Activated naive CD8-positive, alpha-beta T cell treated with anti-CD3 and anti-CD28 coated beads for 36 hours (primary cell): Measurements from ENCODE around the gene UBR2. TPM values are rescaled to one million over a fixed set of nuclear protein-coding genes. Genes with fewer than 3 reads are reported as not detected.
"Not testable (repeated sequence)": the region's sequence is repeated elsewhere in the genome, so short reads cannot be mapped to it uniquely, and the experiment has no call there.

Experiments
- DNase-seq: peaks from one replicate; pipeline ENCODE4 v3.0.0; 2021
- H3K27ac Mint-ChIP-seq: one replicate; pipeline ENCODE4 v1.8.0; 2022; ENCODE audit warnings: mild to moderate bottlenecking, moderate library complexity, mixed read lengths
- H3K27me3 Mint-ChIP-seq: one replicate; pipeline ENCODE4 v1.8.0; 2022; ENCODE audit warnings: mild to moderate bottlenecking, mixed read lengths
- H3K36me3 Mint-ChIP-seq: one replicate; pipeline ENCODE4 v1.8.0; 2021; ENCODE audit warnings: mild to moderate bottlenecking, mixed read lengths
- H3K4me1 Mint-ChIP-seq: one replicate; pipeline ENCODE4 v1.8.0; 2021; ENCODE audit warnings: mixed read lengths
- H3K4me3 Mint-ChIP-seq: one replicate; pipeline ENCODE4 v1.8.0; 2022; ENCODE audit warnings: mild to moderate bottlenecking, moderate library complexity, mixed read lengths
- H3K9me3 Mint-ChIP-seq: one replicate; pipeline ENCODE4 v1.8.0; 2022; ENCODE audit warnings: mixed read lengths
- total RNA-seq, 2 experiments: library from RNA; stranded (reverse); gene quantifications; one replicate each; pipeline ENCODE4 v1.2.3, GENCODE V29; 2021

The UBR2 gene
- total RNA-seq, 2 experiments from 2014 or later: 18.7 to 19.5 TPM

DNA sequence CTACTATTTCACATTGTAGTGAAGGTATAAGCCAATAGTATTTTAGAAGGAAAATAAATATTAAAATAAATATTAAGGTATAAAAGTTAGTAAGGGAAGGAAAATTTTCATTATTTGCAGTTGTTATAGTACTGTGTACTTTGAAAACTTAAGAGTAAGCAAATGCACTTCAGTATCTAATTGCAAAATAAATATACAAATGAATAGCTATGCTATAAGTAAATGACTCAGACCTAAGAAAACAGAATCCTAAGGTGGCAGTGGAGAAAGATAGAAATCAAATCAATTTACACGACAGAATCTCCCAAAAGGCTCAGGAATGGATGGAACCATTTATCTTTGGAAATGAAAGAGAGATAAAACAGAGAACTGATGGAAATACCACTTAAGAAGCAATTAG lies 24.7 kb upstream of the UBR2 start:
- H3K4me1 Mint-ChIP-seq: peaks cover 1% of the 10 kb centered on the region
- no peak for DNase-seq
- no peaks in the 10 kb centered on the region for H3K9me3 Mint-ChIP-seq

DNA sequence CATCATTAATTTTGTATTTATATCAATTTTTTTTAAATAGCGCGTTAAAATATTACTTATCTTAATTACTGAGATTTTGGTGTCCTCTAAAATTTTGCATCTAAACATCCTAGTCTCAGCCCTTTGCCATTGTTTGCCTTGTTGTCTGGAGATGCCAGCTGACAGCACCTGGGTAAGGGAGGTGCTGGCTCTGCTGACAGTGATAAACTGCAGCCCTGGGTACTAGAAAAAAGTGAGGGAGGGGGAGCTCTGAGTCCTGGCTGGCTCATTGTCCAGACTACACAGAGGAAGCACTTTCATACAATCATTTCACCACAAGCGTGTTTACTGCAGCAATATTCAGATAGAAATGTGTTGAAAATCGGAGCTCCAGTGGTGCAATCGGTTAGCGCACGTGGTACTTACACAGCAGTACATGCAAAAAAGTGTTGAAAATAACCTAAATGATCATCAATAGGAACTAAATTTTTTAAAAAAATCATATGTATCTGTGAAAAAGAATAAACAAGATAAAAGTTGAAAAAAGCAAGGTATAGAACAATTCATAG lies 18.5 kb upstream of the UBR2 start:
- H3K27me3 Mint-ChIP-seq: peaks cover 15% of the 10 kb centered on the region
- no peak for DNase-seq
- H3K4me3 Mint-ChIP-seq: no peak overlapping the region
- H3K27ac Mint-ChIP-seq: no peak overlapping the region
- no peaks in the 10 kb centered on the region for H3K36me3 Mint-ChIP-seq
- H3K9me3 Mint-ChIP-seq: no peaks in the 10 kb centered on the region
- peaks cover 11% of the 10 kb centered on the region for H3K4me1 Mint-ChIP-seq

More for the DNA sequence above, 24.7 kb upstream of the UBR2 start:
- Mint-ChIP-seq H3K27ac (no peak overlapping the region), H3K27me3 (peaks cover 4% of the 10 kb centered on the region), H3K4me3 (no peak overlapping the region), H3K36me3 (no peaks in the 10 kb centered on the region)

DNA sequence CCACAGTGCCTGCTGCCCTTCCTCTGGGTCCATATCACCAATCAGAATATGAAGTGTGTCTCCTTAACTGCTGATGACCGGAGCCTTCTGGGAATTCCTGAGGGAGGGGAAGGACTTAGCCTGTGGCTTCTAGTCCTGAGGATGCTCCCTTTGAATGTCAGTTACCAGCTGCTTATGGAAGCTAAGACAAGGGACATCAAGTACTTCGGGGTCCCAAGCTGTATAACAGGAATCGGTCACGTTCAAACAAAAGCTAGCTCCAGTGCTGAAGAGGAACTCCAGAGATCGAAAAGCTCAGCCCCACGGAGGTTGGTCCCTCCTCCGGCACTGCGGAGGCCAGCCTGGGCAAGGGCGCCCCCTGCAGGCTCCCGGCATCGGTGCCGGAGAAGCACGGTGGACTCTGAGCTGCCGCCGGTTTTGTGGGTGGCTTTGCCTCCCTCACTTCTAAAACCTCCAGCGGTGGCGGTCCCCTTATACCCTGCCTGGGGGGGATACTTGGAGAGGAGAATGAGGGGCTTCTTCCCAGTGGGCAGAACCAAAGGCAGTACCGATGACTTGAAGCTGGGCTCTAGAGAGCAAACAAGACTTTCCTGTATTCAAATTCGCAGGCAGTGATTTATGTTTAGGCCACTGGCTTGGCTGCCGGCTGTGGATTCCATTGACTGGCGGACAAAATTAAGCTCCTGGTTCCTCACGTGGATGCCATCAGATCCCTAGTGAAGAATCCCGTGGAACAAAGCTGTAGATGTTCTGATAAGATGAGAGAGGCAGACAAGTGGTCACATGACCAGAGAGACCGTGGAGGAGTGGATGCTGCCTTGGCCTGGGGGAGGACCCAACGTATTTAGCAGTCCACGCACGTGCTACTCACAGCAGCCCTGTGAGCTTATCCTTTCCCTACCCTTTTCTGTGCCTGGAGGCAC lies 16.2 kb upstream of the UBR2 start:
- H3K36me3 Mint-ChIP-seq: no peaks in the 10 kb centered on the region
- peak overlapping the region; percentile 54 for H3K27ac Mint-ChIP-seq
- peak; percentile 88 for DNase-seq
- H3K27me3 Mint-ChIP-seq: peaks cover 24% of the 10 kb centered on the region
- peak overlapping the region; percentile 67 for H3K4me3 Mint-ChIP-seq
- peaks cover 11% of the 10 kb centered on the region for H3K4me1 Mint-ChIP-seq
- no peaks in the 10 kb centered on the region for H3K9me3 Mint-ChIP-seq

DNA sequence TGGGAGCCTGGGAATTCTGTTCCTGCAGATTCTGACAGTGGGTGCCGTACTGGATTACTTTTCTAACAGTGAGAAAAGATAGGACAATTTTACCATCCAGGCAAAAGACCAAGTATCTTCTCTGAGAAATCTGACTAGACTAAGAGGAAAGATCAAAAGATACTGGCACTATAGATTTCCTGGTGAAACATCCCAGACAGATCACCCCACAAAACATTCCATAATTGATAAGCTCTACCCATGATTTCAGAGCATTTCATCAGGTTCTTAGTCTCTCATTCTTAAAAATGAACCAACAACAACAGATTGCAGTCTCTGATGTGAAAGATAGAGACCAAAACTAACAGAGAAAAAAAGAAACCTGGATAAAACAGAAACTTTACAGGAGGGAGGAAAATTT lies 13.6 kb upstream of the UBR2 start:
- no peak for DNase-seq
- H3K9me3 Mint-ChIP-seq: no peaks in the 10 kb centered on the region
- H3K4me3 Mint-ChIP-seq: no peak overlapping the region
- peaks cover 11% of the 10 kb centered on the region for H3K4me1 Mint-ChIP-seq
- peaks cover 1% of the 10 kb centered on the region for H3K36me3 Mint-ChIP-seq
- no peak overlapping the region for H3K27ac Mint-ChIP-seq
- peaks cover 32% of the 10 kb centered on the region for H3K27me3 Mint-ChIP-seq

DNA sequence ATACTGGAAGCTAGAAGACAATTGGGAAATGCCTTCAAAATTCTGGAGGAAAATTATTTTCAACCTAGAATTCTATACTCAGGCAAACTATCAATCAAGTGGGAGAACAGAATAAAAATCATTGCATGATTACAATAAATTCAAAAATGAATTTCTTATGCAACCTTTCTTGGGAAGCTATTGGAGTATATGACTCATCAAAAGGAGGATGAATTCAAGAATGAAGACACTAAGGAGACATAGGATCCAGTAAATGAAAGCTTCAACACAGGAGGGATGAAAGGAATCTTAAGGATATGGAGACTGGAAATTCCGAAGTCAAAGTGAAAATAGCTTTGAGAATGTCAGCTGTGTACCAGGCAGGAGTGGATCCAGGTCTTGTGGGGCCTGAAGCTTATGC lies 12.6 kb upstream of the UBR2 start:
- Mint-ChIP-seq H3K27ac (no peak overlapping the region), H3K36me3 (peaks cover 1% of the 10 kb centered on the region), H3K4me1 (peaks cover 13% of the 10 kb centered on the region), H3K4me3 (no peak overlapping the region), H3K27me3 (peaks cover 32% of the 10 kb centered on the region), H3K9me3 (no peaks in the 10 kb centered on the region)
- DNase-seq: no peak

DNA sequence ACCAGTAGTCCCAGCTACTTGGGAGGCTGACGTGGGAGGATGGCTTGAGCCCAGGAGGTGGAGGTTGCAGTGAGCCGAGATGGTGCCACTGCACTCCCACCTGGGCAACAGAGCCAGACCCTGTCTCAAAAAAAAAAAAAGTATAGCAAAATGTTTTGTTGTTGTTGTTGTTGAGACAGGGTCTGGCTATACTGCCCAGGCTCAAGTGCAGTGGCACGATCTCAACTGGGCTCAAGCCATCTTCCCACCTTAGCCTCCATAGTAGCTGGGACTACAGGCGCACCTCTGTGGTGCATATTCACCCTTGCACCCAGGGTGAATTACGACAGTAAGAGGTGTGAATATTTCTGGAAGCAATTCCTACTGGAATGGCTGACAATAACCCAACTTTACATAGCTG lies 11.4 kb upstream of the UBR2 start:
- Mint-ChIP-seq H3K4me3 (no peak overlapping the region), H3K27me3 (peaks cover 32% of the 10 kb centered on the region), H3K27ac (no peak overlapping the region), H3K36me3 (peaks cover 1% of the 10 kb centered on the region), H3K4me1 (peaks cover 9% of the 10 kb centered on the region), H3K9me3 (no peaks in the 10 kb centered on the region)
- DNase-seq: no peak

DNA sequence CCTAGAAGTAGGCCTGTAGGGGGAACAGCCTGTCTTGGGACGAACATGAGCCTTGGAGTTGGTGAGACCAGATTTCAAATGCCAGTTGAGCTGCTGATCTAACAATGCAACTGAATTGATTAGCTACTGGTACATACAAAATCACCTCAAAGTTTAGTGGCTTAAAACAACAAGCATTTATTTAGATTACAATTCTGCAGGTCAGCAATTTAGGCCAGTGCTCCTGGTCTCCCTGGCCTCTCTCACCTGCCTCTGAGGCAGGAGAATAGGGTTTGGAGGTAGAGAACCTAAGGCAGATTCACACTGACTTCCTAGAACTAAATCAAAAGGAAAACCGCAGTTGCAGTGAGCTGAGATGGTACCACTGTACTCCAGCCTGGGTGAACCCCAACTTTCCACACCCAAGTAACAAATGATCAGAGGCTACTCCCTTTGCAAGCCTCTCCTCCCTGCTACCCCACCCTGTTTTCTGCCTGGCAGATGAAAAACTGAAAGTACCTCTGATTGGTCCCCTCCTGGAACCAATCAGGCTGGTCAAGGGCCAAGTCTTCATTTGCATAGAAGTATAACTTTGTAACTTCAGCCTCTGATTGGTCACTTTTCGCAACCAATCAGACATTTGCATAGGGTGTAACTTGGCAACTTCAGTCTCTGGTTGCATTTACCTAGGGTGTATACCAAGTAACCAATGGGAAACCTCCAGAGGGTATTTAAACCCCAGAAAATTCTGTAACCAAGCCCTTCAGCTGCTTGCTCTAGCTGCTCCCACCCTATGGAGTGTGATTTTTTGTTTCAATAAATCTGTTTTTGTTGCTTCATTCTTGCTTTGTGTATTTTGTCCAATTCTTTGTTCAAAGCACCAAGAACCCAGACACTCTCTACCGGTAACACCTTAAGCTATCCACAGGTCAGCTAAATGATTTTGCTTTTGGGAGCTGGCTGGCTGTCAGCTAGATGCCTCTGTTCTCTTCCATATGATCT lies 8.1 kb upstream of the UBR2 start:
- no peak overlapping the region for H3K4me3 Mint-ChIP-seq
- H3K4me1 Mint-ChIP-seq: peaks cover 3% of the 10 kb centered on the region

DNA sequence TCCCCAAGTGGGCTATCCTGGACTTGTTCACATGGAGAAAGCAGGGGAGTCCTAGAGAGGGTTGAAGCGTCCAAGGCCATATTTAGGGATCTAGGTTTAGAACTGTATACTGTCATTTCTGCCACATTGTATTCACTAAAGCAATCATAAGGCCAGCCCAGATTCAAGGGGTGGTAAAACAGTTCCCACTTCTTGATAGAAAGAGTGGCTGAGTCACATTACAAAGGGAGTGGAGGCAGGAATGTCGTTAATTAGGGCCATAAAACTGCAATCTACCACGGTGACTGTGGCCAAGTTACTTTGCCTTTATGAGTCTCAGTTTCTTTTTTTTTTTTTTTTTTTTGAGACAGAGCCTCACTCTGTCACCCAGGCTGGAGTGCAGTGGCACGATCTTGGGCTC lies 7.4 kb upstream of the UBR2 start:
- Mint-ChIP-seq H3K27ac (no peak overlapping the region), H3K4me1 (peaks cover 3% of the 10 kb centered on the region), H3K27me3 (peaks cover 12% of the 10 kb centered on the region), H3K36me3 (peaks cover 1% of the 10 kb centered on the region), H3K9me3 (no peaks in the 10 kb centered on the region), H3K4me3 (no peak overlapping the region)
- no peak for DNase-seq

More for the DNA sequence above, 8.1 kb upstream of the UBR2 start:
- Mint-ChIP-seq H3K27ac (no peak overlapping the region), H3K36me3 (peaks cover 1% of the 10 kb centered on the region), H3K9me3 (no peaks in the 10 kb centered on the region), H3K27me3 (peaks cover 13% of the 10 kb centered on the region)
- DNase-seq: no peak

DNA sequence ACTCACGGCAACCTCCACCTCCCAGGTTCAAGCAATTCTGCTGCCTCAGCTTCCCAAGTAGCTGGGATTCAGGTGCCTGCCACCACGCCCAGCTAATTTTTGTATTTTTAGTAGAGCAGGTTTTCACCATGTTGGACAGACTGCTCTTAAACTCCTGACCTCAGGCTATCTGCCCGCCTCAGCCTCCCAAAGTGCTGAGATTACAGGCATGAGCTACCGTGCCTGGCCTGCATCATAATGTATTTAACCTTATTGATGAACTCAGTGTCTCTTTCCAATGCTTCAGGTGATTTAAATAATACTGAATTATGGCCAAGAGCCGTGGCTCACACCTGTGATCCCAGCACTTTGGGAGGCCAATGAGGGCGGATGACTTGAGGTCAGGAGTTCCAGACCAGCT lies 4.6 kb upstream of the UBR2 start:
- not testable (repeated sequence) for H3K4me3 Mint-ChIP-seq, DNase-seq, H3K27ac Mint-ChIP-seq, H3K4me1 Mint-ChIP-seq, H3K27me3 Mint-ChIP-seq, H3K9me3 Mint-ChIP-seq, H3K36me3 Mint-ChIP-seq

DNA sequence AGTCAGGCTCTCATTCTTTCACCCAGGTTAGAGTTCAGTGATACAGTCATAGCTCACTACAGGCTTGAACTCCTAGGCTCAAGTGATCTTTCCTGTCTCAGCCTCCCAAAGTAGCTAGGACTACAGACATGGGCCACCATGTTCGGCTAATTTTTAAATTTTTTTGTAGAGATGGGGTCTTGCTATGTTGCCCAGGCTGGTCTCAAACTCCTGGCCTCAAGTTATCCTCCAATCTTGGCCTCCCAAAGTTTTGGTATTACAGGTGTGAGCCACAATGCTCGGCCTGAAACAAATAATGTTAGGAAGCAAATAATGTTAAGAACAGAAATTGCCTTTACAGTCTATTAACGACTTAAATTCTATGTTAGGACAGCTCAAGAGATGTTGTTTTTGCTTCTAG lies 1.8 kb upstream of the UBR2 start:
- Mint-ChIP-seq H3K27ac (no peak overlapping the region), H3K4me1 (peaks cover 15% of the 10 kb centered on the region), H3K4me3 (no peak overlapping the region), H3K36me3 (peaks cover 16% of the 10 kb centered on the region), H3K9me3 (no peaks in the 10 kb centered on the region), H3K27me3 (no peaks in the 10 kb centered on the region)
- no peak for DNase-seq

DNA sequence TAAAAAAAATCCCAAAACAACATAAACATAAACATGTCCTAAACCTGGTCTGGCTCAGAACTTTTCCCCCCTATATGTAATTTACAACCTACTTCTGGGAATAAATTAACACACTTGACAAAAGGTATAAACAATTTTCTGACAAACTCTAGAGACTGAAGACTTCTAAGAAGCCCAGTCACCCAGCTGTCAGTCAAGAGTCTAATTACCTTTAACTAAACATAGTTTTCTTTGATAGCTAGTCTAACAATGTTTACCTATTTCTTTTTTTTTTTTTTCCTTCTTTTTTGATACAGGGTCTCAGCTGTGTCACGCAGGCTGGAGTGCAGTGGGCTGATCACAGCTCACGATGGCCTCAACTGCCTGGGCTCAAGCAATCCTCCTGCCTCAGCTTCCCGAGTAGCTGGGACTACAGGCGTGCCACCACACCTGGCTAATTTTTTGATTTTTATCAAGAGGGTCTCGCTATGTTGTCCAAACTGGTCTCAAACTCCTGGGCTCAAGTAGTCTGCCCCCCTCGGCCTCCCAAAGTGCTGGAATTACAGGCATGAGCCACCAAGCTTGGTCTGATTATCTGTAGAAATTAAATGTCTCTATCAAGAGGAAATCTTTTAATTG lies 932 bp upstream of the UBR2 start:
- no peaks in the 10 kb centered on the region for H3K27me3 Mint-ChIP-seq
- peaks cover 19% of the 10 kb centered on the region for H3K4me1 Mint-ChIP-seq
- peak overlapping the region; percentile 96 for H3K4me3 Mint-ChIP-seq
- H3K36me3 Mint-ChIP-seq: peaks cover 20% of the 10 kb centered on the region
- DNase-seq: no peak
- H3K9me3 Mint-ChIP-seq: no peaks in the 10 kb centered on the region
- no peak overlapping the region for H3K27ac Mint-ChIP-seq

DNA sequence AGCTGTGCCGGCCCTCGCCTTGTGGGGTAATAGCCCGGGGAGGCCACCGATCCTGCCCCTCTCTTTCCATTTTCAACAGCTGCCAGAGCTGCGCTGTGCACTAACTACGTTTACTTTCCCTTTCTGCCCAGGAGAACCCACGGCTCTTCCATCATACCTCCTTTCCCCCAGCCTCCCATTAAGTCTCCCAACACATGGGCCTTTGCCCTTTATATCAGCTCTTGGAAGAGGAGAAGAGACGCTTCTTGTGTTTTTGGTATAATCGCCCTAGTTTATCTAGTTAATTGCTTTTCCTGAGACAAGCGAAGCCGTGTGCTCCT lies 637 bp downstream of the UBR2 start:
- peak overlapping the region; percentile 95 for H3K27ac Mint-ChIP-seq
- H3K27me3 Mint-ChIP-seq: no peaks in the 10 kb centered on the region
- H3K4me1 Mint-ChIP-seq: peaks cover 28% of the 10 kb centered on the region
- no peak for DNase-seq
- peak overlapping the region; percentile 96 for H3K4me3 Mint-ChIP-seq
- H3K9me3 Mint-ChIP-seq: no peaks in the 10 kb centered on the region
- H3K36me3 Mint-ChIP-seq: peaks cover 32% of the 10 kb centered on the region

DNA sequence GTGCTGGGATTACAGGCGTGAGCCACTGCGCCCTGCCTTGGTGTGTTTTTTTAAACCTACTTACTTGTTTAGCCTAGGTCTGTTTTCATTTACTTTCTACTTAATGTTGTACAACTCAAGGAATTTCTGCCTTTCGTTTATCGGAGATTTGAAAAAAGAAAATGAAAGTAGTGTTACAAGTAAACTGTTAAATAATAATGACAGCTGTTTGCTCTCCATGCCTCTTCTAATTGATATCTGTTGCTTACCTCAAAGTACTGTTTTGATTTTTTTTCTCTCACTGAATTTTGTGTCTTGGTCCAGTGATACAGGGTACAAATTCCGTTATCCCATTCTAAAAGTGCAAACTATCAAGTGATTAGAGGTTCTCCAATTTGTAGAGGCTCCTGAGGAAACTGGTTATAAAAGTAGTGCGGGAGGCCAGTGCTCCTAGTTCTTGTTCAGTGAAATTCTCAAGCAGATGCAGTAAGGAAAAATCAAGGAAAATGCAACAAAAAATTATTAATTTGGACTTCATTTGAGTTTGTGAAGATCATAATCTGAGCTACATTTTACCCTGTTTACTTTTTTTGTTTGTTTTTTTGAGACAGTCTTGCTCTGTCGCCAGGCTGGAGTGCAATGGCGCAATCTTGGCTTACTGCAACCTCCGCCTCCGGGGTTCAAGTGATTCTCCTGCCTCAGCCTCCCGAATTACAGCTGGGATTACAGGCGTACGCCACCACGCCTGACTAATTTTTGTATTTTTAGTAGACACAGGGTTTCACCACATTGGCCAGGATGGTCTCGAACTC lies 2.2 kb downstream of the UBR2 start:
- H3K36me3 Mint-ChIP-seq: peaks cover 32% of the 10 kb centered on the region
- no peak for DNase-seq
- no peaks in the 10 kb centered on the region for H3K27me3 Mint-ChIP-seq
- peak overlapping the region; percentile 96 for H3K4me3 Mint-ChIP-seq
- H3K27ac Mint-ChIP-seq: peak overlapping the region; percentile 95
- H3K9me3 Mint-ChIP-seq: no peaks in the 10 kb centered on the region
- peaks cover 34% of the 10 kb centered on the region for H3K4me1 Mint-ChIP-seq

DNA sequence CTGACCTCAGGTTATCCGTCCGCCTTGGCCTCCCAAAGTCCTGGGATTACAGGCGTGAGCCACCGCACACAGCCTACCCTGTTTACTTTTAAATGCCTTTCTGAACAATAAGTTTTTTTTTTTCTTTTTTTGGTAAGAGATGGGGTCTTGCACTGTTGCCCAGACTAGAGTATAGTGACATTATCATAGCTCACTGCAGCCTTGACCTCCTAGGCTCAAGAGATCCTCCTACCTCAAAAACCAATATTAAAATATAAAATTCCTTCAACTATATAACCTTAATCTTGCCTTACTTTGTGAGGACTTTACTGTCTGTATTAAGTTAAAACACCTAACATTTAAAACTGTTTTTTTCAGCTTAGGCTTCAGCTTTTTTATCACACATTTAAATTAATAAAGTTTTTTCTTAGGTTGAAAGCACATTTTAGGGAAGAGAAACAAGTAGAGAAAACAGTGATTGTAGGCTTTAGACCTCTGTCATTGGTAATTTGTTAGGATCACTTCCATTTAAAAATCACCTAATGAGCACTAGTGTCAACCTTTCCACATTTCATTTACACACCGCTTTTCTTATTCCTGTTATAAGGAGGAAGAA lies 2.9 kb downstream of the UBR2 start:
- H3K4me1 Mint-ChIP-seq: peaks cover 34% of the 10 kb centered on the region
- peaks cover 35% of the 10 kb centered on the region for H3K36me3 Mint-ChIP-seq
- H3K9me3 Mint-ChIP-seq: no peaks in the 10 kb centered on the region
- no peak overlapping the region for H3K27ac Mint-ChIP-seq
- no peaks in the 10 kb centered on the region for H3K27me3 Mint-ChIP-seq
- peak overlapping the region; percentile 96 for H3K4me3 Mint-ChIP-seq
- no peak for DNase-seq
